ENCODE results near the gene SIRT2.

The SIRT2 gene

DNA sequence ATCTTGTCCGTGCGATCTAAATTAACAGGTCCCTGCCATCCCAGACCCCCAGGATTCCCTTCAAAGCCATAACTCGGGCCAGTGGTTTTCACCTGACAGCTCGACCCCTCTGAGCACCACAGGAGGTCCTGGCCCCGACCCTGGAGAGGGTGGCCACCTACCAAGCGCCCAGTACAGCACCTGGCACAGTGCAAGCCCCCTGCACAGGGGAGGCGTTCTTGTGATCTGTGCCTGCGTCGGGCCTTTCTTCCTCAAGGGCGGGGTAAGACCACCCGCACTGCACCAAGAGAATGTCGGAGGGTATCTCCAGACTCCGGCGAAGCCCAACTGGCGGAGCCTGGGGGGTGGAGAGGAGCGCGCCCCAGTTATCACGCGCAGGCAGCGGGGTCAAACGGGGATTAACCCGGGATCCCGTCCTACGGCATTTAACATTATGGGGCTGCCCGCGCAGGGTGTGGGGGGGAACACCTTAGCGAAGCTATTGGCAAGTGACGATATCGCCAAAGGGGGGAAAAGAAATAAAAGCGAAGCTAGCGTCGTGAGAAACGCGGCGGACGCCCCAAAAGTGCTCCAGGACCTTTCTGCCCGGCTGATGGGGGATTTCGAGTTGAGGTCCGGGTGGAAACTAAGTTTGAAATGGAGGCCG, 48.3 kb downstream of the SIRT2 start:
- TF ChIP-seq, protein P1, sequence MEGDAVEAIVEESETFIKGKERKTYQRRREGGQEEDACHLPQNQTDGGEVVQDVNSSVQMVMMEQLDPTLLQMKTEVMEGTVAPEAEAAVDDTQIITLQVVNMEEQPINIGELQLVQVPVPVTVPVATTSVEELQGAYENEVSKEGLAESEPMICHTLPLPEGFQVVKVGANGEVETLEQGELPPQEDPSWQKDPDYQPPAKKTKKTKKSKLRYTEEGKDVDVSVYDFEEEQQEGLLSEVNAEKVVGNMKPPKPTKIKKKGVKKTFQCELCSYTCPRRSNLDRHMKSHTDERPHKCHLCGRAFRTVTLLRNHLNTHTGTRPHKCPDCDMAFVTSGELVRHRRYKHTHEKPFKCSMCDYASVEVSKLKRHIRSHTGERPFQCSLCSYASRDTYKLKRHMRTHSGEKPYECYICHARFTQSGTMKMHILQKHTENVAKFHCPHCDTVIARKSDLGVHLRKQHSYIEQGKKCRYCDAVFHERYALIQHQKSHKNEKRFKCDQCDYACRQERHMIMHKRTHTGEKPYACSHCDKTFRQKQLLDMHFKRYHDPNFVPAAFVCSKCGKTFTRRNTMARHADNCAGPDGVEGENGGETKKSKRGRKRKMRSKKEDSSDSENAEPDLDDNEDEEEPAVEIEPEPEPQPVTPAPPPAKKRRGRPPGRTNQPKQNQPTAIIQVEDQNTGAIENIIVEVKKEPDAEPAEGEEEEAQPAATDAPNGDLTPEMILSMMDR (IDR thresholded peaks at IDR 0.05; ENCODE audit: borderline replicate concordance, insufficient read depth, low read depth, low read length): no peak
- peak overlapping the region; percentile 56 for H3K4me3 ChIP-seq (ENCODE audit: low read depth, low read length)

DNA sequence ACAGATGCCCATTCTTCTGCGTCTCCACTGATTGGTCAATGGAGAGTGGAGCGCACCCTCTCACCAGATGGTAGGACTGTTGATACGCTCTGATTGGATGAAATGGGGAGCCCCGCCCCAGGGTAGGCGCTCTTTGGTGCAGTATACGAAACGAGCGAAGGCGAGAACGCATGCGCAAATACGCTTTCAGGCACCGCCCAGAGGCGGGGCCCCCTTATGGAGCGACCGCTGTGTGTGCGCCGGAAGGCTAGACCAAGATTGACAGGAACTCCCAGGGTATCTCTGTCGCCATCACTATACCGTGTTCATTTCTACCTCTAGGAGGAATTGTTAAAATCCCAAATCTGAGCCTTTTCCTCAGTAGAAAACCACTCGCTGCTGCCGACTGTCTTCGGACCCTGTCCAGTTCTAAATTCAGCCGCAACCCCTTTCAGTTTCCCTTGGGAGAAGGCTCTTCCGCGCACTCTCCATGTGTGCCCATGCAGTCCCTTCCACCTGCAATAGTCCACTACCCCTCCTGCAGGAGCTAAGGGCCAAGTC, 48.9 kb downstream of the SIRT2 start:
- TF ChIP-seq, protein P1 (IDR thresholded peaks at IDR 0.05; ENCODE audit: borderline replicate concordance, insufficient read depth, low read depth, low read length): no peak
- H3K4me3 ChIP-seq (ENCODE audit: low read depth, low read length): peak overlapping the region; percentile 56

GRCh38 chr19:38849860-38850435, 49.5 kb downstream of the SIRT2 start, which contains the start of gene HNRNPL:
HNRNPL (minus strand) TSS chr19:38849986; CDS start chr19:38849966, 20 bp downstream.
- TF ChIP-seq, protein P1 (IDR thresholded peaks at IDR 0.05; ENCODE audit: borderline replicate concordance, insufficient read depth, low read depth, low read length): peak; percentile 48; the same call in 1 of the 2 replicates
- peak within 1 kb of the TSS; percentile 75 for H3K4me3 ChIP-seq (ENCODE audit: low read depth, low read length)

DNA sequence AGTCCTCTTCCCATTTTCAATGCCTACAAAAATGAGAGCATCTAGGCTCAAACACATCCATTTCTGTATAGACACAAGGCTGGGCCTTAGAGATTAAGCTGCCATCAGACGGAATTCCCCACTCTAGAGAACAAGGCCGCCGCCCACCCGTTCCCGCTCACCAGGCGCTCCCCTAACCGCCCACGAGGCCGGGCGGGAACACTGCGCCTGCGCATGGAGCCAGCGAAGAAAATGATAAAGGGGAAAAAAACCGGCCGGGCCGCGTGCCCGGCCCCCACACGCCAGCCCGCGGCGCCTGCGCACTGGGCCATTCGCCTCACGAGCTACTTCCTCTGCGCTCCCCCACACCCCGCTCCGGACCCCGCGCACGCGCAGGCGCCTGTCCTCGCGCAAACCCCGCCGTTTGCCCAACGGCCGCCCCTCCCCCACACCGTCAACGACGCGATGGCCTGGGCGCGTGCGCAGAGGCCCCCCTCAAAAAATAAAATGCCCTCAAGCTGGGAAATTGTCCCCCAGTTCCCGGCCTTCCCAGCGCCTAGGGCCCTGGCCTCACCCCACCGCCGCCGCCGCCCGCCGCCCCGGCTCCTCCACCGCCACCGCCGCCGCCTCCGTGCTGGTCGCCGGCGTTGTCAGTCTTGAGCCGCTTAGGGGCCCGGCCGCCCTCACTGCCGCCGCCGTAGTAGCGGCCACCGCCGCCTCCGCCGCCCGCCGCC, 50.1 kb downstream of the SIRT2 start:
- TF ChIP-seq, protein P1 (IDR thresholded peaks at IDR 0.05; ENCODE audit: borderline replicate concordance, insufficient read depth, low read depth, low read length): no peak
- H3K4me3 ChIP-seq (ENCODE audit: low read depth, low read length): peak overlapping the region; percentile 75

- H3K4me3 ChIP-seq (ENCODE audit: low read depth, low read length): peak overlapping the region; percentile 75
These were observed 50.9 kb downstream of the SIRT2 start for GRCh38 chr19:38848299-38849146.

DNA sequence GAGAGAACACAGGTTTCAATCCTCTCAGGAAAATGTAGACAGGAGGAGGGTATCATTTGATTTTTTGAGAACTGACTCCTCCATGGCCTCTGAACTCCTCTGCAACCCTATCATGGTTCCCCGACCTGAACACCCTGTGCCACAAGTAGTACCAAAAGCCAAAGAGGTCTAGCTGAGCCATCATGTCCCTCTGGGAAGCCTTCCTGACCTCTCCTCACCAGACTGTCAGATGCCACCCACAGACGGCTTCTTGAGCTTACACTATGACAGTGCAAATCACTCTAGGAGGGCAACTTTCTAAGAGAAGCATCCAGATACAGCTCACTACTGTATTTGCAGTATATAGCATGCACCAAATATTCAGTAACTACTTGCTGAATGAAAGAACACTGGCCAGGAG, 53.3 kb downstream of the SIRT2 start:
- TF ChIP-seq, protein P1 (IDR thresholded peaks at IDR 0.05; ENCODE audit: borderline replicate concordance, insufficient read depth, low read depth, low read length): no peak
- H3K4me3 ChIP-seq (ENCODE audit: low read depth, low read length): no peak overlapping the region

More at GRCh38 chr19:38848299-38849146, 50.9 kb downstream of the SIRT2 start:
- TF ChIP-seq, protein P1 (IDR thresholded peaks at IDR 0.05; ENCODE audit: borderline replicate concordance, insufficient read depth, low read depth, low read length): no peak

All from GM12875 (cell line).